Measurements from ENCODE around the gene PYY.

DNA sequence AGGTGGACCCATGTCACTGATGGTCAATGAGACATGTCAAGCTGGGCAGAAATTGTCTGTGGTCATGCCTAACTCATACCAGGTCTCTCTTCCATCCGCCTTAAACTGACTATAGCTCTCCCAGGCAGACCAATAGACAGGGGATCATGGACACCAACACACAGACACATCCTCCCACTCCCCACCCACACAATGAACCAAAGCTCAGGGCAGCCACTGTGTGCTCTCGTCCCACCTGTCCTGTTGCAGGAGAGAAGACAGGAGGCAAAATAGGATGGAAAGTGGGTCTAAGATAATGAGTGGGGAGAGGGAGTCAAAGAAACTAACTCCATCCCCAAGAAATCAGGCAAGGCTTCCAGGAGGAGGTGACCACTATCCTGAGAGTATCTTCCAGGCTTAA, 3.2 kb downstream of the PYY start:
- no peak for TF ChIP-seq POLR2A (IDR thresholded peaks at IDR 0.05)
- TF ChIP-seq, protein P1, sequence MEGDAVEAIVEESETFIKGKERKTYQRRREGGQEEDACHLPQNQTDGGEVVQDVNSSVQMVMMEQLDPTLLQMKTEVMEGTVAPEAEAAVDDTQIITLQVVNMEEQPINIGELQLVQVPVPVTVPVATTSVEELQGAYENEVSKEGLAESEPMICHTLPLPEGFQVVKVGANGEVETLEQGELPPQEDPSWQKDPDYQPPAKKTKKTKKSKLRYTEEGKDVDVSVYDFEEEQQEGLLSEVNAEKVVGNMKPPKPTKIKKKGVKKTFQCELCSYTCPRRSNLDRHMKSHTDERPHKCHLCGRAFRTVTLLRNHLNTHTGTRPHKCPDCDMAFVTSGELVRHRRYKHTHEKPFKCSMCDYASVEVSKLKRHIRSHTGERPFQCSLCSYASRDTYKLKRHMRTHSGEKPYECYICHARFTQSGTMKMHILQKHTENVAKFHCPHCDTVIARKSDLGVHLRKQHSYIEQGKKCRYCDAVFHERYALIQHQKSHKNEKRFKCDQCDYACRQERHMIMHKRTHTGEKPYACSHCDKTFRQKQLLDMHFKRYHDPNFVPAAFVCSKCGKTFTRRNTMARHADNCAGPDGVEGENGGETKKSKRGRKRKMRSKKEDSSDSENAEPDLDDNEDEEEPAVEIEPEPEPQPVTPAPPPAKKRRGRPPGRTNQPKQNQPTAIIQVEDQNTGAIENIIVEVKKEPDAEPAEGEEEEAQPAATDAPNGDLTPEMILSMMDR (IDR thresholded peaks at IDR 0.05): no peak
- no peak for TF ChIP-seq POLR2AphosphoS5 (IDR thresholded peaks at IDR 0.05)
